ENCODE results near the gene NME7.
"Not testable (repeated sequence)": the region's sequence is repeated elsewhere in the genome, so short reads cannot be mapped to it uniquely, and the experiment has no call there.

Gene NME7

GRCh38 chr1:169342096-169342495 is 25.5 kb downstream of the NME7 start:
- not testable (repeated sequence) for DNase-seq (ENCODE audit: low read depth)

- no peak for DNase-seq (ENCODE audit: low read depth)
Observed at GRCh38 chr1:169340882-169341281, 26.7 kb downstream of the NME7 start.

GRCh38 chr1:169339773-169340172 is 27.8 kb downstream of the NME7 start:
- no peak for DNase-seq (ENCODE audit: low read depth)

GRCh38 chr1:169338617-169339016 is 29.0 kb downstream of the NME7 start:
- no peak for DNase-seq (ENCODE audit: low read depth)

GRCh38 chr1:169336947-169337715 is 30.5 kb downstream of the NME7 start:
- DNase-seq (ENCODE audit: low read depth) = not testable (repeated sequence)

GRCh38 chr1:169334727-169335126 is 32.9 kb downstream of the NME7 start:
- not testable (repeated sequence) for DNase-seq (ENCODE audit: low read depth)

GRCh38 chr1:169330927-169331326 is 36.7 kb downstream of the NME7 start:
- no peak for DNase-seq (ENCODE audit: low read depth)

- DNase-seq (ENCODE audit: low read depth) = no peak
Observed at GRCh38 chr1:169329383-169329782, 38.2 kb downstream of the NME7 start.

- no peak for DNase-seq (ENCODE audit: low read depth)
Observed at GRCh38 chr1:169327875-169328274, 39.7 kb downstream of the NME7 start.

- no peak for DNase-seq (ENCODE audit: low read depth)
Observed at GRCh38 chr1:169326956-169327268, 40.7 kb downstream of the NME7 start.

- DNase-seq (ENCODE audit: low read depth) = no peak
Observed at GRCh38 chr1:169326261-169326955, 41.2 kb downstream of the NME7 start.

GRCh38 chr1:169325117-169325516 is 42.5 kb downstream of the NME7 start:
- DNase-seq (ENCODE audit: low read depth) = no peak

GRCh38 chr1:169322138-169322537 is 45.5 kb downstream of the NME7 start:
- DNase-seq (ENCODE audit: low read depth) = no peak

GRCh38 chr1:169321539-169321938 is 46.1 kb downstream of the NME7 start:
- no peak for DNase-seq (ENCODE audit: low read depth)

GRCh38 chr1:169318536-169319244 is 48.9 kb downstream of the NME7 start:
- no peak for DNase-seq (ENCODE audit: low read depth)

- DNase-seq (ENCODE audit: low read depth) = no peak
Observed at GRCh38 chr1:169316556-169316955, 51.0 kb downstream of the NME7 start.

GRCh38 chr1:169312084-169312954 is 55.3 kb downstream of the NME7 start:
- no peak for DNase-seq (ENCODE audit: low read depth)

- DNase-seq (ENCODE audit: low read depth) = no peak
Observed at GRCh38 chr1:169309178-169310166, 58.1 kb downstream of the NME7 start.

- DNase-seq (ENCODE audit: low read depth) = no peak
Observed at GRCh38 chr1:169308313-169309039, 59.1 kb downstream of the NME7 start.

- DNase-seq (ENCODE audit: low read depth) = no peak
Observed at GRCh38 chr1:169307176-169307575, 60.4 kb downstream of the NME7 start.
